ENCODE data around the gene SEMA5A. TPM values are rescaled to one million over a fixed set of nuclear protein-coding genes. Genes with fewer than 3 reads are reported as not detected.

SEMA5A gene
- total RNA-seq, 2 donors from 2014 or later, result 3.4 to 40.2 TPM

DNA sequence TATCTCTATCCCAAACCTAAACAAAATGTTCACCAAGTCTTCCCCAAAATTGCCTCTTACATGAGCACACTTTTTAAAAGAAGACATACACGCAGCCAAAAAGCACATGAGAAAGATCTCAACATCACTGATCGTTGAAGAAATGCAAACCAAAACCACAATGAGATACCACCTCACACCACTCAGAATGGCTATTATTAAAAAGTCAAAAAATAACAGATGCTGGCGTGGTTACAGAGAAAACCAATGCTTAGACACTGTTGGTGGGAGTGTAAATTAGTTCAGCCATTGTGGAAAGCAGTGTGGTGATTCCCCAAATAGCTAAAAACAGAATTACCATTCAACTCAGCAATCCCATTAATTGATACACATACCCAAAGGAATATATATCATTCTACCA lies 83.8 kb downstream of the SEMA5A start:
- H3K9me3 ChIP-seq, result no peaks in the 10 kb centered on the region
- no peak overlapping the region for H3K27ac ChIP-seq
- TF ChIP-seq POLR2A (IDR thresholded peaks at IDR 0.05), result no peak
- TF ChIP-seq, protein P1, sequence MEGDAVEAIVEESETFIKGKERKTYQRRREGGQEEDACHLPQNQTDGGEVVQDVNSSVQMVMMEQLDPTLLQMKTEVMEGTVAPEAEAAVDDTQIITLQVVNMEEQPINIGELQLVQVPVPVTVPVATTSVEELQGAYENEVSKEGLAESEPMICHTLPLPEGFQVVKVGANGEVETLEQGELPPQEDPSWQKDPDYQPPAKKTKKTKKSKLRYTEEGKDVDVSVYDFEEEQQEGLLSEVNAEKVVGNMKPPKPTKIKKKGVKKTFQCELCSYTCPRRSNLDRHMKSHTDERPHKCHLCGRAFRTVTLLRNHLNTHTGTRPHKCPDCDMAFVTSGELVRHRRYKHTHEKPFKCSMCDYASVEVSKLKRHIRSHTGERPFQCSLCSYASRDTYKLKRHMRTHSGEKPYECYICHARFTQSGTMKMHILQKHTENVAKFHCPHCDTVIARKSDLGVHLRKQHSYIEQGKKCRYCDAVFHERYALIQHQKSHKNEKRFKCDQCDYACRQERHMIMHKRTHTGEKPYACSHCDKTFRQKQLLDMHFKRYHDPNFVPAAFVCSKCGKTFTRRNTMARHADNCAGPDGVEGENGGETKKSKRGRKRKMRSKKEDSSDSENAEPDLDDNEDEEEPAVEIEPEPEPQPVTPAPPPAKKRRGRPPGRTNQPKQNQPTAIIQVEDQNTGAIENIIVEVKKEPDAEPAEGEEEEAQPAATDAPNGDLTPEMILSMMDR (IDR thresholded peaks at IDR 0.05), result no peak
- H3K4me1 ChIP-seq, result no peaks in the 10 kb centered on the region
- no peak for ATAC-seq
- H3K4me3 ChIP-seq, result no peak overlapping the region
- H3K36me3 ChIP-seq (replicated peaks in 1 of 2; ENCODE audit: insufficient read depth in 1 of 2, low read depth in 2 of 2), result no peaks in the 10 kb centered on the region
- WGBS, 2 donors, result 90 to 93% methylated on average over 3 of the region's 3 CpGs
- intact Hi-C loops (cut with DNase I), result no loop called here
- H3K27me3 ChIP-seq, result no peaks in the 10 kb centered on the region
- no peak for DNase-seq

DNA sequence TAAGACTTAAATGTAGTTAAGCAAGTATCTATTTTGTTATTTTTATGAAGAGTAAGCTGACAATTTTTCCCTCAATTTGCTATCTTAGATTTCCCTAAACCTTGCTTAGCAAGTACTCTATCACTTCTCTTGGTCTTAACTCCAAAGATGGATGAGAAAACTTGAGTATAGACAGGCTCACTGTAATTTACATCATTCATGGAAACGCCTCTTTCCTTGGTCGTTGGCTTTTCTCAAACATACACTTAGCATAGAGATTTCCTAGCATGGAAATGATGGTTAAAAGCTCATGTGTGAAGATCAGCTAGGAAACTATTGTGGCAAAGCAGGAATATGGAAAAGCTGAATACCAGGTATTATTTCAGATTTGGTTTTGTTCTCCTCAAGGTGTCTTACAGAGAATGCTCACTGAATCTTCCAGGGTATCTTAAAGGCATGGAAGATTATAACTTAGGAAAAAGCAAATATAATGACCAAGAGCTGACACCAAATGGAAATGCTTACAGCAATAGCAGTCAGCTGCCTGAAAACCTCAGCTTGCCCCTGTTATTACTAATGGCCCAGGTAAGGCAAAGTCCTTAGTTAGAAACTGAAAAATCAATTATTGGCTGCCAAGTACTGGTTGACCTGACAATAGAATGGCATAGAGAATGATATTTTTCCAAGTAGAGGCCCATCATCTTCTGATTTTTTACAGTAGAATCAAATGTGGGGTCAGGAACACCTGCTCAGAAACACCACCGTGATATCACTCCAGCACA lies 84.8 kb downstream of the SEMA5A start:
- WGBS, 2 donors, result 81 to 91% methylated on average over 3 of the region's 3 CpGs
- DNase-seq, result no peak
- ATAC-seq, result no peak
- Histone ChIP-seq H3K27me3 (no peaks in the 10 kb centered on the region), H3K4me3 (no peak overlapping the region), H3K36me3 (replicated peaks in 1 of 2; ENCODE audit: insufficient read depth in 1 of 2, low read depth in 2 of 2) (no peaks in the 10 kb centered on the region), H3K27ac (no peak overlapping the region), H3K4me1 (no peaks in the 10 kb centered on the region), H3K9me3 (no peaks in the 10 kb centered on the region)
- TF ChIP-seq POLR2A (IDR thresholded peaks at IDR 0.05), result no peak
- TF ChIP-seq, protein P1 (IDR thresholded peaks at IDR 0.05), result no peak
- intact Hi-C loops (cut with DNase I), result no loop called here

DNA sequence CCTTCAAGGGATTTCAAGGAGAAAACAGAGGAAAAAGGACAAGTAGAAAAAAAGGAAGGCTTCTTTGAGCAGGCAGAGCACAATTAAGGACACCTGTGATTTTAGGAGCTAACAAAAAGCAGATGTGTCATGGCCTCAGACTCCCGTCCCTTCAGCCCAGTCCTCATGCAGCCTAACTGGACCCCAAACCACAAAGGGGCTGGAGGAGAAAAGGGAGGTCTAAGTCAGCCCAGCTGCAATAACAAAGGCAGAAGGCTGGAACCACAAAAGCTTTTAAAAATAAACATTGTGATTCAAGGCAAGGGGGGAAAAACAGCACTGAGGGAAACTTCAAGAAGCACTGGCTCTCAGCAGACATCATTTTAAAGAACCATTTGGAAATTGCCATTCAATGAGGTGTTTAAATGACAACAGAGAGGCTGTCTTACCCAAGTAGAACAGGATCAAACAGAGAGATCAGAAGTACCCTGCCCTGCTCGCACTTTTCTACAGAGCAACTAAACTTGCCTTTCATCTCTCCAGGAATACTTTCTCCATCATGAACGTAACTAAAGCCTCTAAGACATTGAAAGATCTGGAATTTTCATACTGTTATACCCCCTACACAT lies 89.3 kb downstream of the SEMA5A start:
- intact Hi-C loops (cut with DNase I), result no loop called here
- WGBS, 2 donors, result 63 to 82% methylated on average over 3 of the region's 3 CpGs
- Histone ChIP-seq H3K9me3 (no peaks in the 10 kb centered on the region), H3K4me3 (no peak overlapping the region), H3K27me3 (no peaks in the 10 kb centered on the region), H3K27ac (no peak overlapping the region), H3K36me3 (replicated peaks in 1 of 2; ENCODE audit: insufficient read depth in 1 of 2, low read depth in 2 of 2) (no peaks in the 10 kb centered on the region), H3K4me1 (no peaks in the 10 kb centered on the region)
- no peak for DNase-seq
- TF ChIP-seq, protein P1 (IDR thresholded peaks at IDR 0.05), result no peak
- no peak for TF ChIP-seq POLR2A (IDR thresholded peaks at IDR 0.05)
- no peak for ATAC-seq

DNA sequence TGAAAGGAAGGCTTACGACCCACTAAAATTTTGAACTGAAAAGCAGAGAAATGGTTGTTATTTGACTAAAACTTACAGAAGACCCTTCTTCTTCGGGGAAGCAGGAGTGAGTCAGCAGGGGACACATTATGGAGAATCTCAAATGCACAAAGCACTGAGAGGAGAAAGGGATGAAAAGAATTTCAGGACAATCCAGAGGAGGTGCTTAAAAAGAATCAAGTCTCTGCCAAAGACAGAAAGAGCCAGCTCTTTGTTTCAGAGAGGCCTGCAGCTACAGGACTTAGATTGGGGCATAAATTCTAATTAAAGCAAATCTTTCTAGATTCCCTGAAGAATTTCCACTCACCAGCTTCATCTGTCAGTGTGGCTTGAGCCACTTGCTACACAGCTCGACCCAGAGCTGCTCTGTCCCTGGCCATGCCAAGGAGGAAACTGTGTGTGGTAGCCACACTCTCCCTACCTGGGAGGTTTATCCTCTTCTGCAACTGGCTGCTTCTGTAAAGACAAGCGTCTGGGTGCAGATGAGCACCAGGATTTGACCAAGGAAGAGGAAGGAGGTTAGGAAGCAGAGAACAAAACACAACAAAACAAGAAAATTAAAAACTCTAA lies 89.9 kb downstream of the SEMA5A start:
- DNase-seq, result no peak

More for the DNA sequence above, 89.9 kb downstream of the SEMA5A start:
- ATAC-seq, result no peak
- no peak overlapping the region for H3K27ac ChIP-seq
- TF ChIP-seq POLR2A (IDR thresholded peaks at IDR 0.05), result no peak
- TF ChIP-seq, protein P1 (IDR thresholded peaks at IDR 0.05), result no peak
- no peaks in the 10 kb centered on the region for H3K36me3 ChIP-seq (replicated peaks in 1 of 2; ENCODE audit: insufficient read depth in 1 of 2, low read depth in 2 of 2)
- intact Hi-C loops (cut with DNase I), result no loop called here
- H3K4me1 ChIP-seq, result no peaks in the 10 kb centered on the region
- no peaks in the 10 kb centered on the region for H3K9me3 ChIP-seq
- H3K27me3 ChIP-seq, result no peaks in the 10 kb centered on the region
- 63 to 80% methylated on average over 4 of the region's 4 CpGs for WGBS, 2 donors
- H3K4me3 ChIP-seq, result no peak overlapping the region
